Kidney capillary endothelial cell (primary cell): ENCODE data around the gene SEC24D.
A peak's percentile ranks its signal among the peaks of the same experiment; 100 is the strongest.

ENCODE experiments used
- DNase-seq: peaks from one replicate; pipeline ENCODE4 v3.0.0-alpha.2; 2018; ENCODE audit warnings: low spot score

Gene SEC24D

DNA sequence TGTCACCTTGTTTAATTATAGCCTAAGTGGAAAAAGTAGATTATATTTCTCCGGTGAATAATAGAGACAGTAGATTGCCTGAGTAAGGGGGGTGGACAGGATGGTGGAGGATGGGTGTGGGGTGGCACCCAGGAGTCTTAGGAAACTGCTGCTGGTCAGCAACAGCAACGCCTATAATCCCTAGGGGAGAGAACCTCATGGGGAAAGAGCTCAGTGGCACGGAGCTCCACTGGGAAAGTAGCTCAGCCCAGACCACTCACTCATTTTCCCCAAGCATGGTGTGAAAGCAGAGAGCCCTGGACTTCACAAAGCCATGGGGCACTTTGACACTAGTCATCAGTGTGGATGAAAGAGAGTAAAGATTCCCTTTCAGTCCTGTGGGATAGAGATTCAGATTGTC, 119.6 kb downstream of the SEC24D start:
- DNase-seq, result no peak

- DNase-seq, result no peak
Observed at GRCh38 chr4:118714682-118715081, 121.2 kb downstream of the SEC24D start.

GRCh38 chr4:118712872-118713271, 123.1 kb downstream of the SEC24D start:
- no peak for DNase-seq

DNA sequence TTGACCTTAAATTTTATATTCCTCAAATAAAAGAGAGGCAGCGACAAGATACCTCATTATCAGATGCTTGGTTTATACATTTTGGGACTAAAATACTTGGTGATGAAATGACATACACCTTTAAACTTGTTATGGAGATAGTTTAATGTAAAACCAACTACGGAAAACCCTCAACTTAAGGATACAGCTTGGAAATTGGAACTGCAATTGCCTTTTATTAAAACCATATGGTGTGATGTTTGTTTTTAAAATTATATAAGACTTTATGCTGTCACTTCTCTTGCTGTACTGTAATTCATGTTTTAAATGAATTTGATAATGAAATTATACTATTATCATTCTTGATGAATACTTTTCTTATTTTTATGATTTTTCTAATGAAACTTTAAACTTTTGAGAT, 124.9 kb downstream of the SEC24D start:
- no peak for DNase-seq

GRCh38 chr4:118703118-118703517, 132.8 kb downstream of the SEC24D start:
- no peak for DNase-seq

GRCh38 chr4:118684873-118685811, 150.8 kb downstream of the SEC24D start, which contains the start of gene METTL14:
METTL14 (plus strand) TSS chr4:118685392; CDS start chr4:118685535, 143 bp downstream.
- peak; percentile 94 for DNase-seq

GRCh38 chr4:118683513-118683912, 152.4 kb downstream of the SEC24D start:
- DNase-seq, result no peak

DNA sequence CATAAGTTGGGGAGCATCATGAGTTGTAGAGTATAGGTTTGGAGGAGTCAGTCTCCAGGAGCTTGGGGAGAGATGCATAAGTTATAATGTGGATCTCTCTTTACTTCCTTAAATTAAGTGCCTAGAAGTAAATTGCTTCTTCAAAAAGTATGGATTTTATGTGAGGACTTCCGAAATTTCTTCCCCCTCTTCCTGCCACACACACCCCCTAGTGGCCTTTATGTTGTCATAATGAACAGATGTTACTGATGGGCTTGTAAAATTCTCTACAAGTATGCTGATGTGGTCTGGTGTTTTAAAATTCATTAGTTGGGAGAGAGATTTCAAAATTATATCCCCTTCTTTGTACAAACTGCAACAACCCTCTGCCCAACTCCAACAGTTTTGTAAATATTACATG, 153.0 kb downstream of the SEC24D start:
- peak; percentile 18 for DNase-seq

DNA sequence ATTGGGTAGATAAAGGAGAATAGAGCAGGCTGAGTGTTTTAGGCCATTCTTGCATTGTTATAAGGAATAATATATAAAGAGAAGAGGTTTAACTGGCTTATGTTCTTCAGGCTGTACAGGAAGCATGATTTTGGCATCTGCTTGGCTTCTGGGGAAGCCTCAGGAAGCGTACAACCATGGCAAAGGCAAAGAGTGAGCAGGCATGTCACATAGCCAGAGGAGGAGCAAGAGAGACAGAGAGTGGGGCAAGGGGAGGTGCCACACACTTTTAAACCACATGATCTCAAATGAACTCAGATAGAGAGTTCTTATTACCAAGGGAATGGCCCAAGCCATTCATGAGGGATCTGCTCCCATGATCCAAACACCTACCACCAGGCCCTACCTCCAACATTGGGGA, 155.1 kb downstream of the SEC24D start:
- no peak for DNase-seq

DNA sequence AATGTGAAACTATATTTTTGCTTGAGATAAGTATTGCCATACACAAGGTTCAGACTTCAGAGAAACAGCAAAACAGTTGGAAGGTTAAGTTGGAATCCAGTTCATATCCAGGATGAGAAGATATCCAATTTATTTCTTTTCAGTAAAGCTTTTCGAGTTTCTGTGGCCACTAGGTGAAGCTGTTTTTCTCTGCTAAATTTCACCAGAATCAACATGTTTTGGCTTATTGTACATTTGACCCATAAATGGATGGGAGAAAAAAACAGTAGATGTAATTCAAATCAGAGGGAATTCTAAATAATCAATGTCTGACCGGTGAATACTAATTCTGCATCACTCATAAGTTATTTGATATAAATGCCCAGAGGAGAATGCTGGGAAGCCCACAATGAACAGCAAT, 159.8 kb downstream of the SEC24D start:
- DNase-seq, result no peak
